Measurements from ENCODE around the gene EHD4.
A peak's percentile ranks its signal among the peaks of the same experiment; 100 is the strongest.

The EHD4 gene

DNA sequence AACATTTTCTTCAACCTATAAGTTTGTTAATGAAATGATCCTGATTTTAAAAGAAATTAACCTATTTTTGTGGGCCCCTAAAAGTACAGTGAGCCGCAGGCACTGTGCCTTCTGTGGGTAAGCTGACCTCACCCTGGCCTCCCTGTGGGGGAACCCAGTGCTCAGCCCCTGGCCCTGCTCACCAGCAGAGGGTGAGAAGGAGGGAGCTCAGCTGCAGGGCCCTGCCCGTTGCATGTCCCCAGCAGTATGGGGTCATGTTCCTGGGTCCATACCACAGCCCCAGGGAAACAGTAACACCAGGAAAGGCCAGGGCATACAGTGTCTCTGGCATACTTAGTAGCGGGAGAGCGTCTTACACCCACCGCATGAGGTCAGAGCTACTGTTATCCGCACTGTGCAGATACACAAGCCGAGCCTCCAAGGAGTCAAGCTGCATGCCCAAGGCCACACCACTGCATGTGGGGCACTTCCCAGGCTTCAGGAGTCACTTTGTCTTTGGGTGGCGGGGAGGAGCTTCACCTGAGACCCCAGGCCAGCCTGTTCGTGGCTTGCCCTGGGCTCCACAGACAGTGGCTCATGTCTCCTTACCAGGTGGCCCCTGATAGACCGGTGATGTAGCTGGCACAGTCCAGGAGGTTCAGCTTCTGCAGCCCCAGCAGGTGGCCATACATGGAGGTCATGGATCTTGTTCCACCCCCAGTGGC, 22.6 kb upstream of the EHD4 start:
- DNase-seq = no peak

DNA sequence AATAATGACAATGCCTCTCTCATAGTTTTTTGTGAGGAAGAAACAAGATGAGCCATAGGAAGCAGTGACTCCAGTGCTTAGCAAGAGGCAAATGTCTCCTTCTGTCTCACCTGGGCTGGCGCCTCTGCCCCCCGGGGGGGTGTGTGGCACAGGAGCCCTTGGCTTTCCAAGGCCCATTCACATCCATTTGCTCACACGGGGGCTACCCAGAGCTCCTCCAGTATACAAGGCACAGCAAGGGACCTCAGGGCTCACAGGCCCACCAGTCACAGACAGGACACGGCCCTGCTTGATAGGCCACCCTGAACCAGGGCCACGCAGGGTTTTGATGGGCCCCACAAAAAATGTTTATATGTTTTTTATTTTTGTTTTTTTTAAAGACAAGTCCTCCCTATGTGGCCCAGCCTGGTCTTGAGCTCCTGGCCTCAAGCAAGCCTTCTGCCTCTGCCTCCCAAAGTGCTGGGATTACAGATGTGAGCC, 21.9 kb upstream of the EHD4 start:
- DNase-seq = no peak

DNA sequence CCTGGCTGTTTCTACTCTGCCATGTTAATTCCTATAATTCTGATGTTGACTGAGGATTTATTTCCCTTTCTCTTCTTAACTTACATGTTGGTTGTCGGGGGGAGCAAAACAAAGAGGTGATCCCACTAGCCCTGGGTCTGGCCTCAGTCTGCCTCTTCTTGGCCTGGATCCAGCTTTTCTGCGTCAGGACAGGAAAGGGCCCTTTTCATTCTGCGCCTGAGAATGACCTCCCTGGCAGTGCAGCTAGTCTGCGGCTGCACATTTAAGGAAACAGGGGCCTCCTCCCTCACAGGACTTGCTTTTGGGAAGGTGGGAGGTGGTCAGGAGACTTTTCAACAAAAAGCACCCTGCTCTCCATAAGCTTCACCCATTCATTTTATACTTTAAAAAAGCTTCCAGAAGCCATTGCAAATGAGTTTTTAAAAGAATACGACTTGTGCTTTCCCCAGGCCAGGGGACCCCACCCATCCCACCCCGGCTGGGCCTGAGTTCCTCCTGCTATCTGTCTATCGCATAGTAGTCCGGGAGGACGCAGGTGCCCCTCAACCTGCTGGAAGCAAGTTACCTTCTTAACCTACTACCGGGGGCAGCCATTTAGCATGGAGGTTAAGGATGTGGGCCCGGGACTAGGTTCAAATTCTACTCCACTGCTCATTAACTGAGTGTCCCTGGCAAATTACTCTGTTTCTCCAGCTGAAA, 21.3 kb upstream of the EHD4 start:
- no peak for DNase-seq

DNA sequence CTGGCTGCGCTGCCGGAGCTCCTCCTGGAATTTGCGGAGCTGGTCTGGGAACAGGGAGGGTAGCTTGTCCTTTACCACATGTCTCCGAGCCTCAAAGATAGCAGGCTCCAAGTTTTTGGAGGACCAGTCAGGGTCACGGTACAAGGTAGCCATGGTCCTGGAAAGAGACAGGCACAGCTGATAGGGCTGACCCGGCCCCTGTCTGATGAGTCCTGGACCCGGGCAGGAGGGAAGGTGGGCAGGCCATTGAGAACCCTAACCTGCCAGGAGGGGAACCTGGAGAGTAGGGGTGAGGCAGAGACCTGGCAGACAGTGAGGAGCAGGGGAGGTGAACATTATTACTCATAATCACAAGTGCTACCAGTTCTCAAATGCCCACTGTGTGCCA, 20.4 kb upstream of the EHD4 start:
- DNase-seq = no peak

DNA sequence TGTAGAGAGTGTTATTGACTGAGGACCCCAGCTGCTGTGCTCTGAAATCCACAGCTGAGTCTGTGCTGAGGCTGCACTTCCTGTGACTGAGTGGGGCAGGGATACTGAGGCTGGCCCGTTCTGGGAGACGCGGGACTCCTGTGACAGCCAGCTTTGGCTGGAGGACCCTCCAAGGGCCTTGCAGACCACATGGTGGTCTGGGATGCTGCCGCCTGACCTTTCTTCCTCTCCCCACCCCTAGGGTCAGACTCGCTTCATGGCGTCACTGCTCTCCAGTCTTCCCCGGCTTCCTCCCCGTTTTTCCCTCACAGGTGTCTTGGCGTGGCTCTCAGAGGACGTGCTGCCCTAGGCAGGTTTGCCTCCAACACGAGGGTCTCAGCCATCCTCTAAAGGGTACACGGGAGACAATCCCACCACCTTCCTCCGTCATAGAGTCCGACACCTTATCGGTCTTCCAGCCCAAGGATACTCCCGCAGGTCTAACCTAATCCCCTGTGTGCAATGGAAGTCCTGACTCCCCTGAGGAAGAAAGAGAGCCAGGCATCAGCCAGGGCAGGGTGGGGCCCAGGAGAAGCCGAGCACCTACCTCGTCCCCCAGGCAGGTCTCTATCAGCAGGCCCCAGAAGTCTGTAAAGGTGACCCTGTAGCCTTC, 19.9 kb upstream of the EHD4 start:
- no peak for DNase-seq

DNA sequence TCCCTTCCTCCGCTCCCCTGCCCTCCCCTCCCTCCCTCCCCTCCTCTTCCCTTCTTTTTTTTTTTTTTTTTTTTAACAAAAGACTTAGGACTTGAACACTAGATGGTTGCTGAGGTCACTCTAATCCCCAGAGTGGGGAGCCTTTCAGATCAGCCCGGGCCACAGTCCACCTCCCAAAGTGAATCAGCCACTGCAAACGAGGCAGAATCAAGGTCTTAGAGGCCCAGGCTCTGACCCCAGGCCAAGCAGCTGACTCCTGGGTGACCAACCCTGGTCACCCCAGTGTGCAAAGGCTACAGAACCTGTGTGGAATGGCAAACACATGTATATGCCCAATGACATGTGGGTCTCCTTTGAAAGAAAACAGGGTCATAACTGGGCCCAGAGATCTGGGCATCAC, 18.3 kb upstream of the EHD4 start:
- DNase-seq = no peak

DNA sequence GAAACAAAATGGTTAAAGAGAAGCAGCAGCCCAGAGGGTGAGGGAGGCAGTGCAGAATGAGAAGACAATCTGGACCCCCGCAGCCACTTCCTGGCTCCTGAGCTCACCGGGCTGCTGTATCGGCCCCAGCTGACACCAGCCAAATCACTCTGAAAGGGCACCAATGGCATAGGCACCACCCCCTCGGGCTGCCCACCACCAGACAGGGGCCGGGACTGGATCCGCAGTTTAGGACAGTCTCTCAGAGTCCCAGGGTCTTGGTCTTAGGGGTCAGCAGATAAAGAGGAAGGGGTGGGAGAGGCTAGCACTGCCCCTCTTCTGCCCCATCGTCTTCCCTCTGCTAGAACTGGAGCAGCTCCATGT, 17.9 kb upstream of the EHD4 start:
- no peak for DNase-seq

DNA sequence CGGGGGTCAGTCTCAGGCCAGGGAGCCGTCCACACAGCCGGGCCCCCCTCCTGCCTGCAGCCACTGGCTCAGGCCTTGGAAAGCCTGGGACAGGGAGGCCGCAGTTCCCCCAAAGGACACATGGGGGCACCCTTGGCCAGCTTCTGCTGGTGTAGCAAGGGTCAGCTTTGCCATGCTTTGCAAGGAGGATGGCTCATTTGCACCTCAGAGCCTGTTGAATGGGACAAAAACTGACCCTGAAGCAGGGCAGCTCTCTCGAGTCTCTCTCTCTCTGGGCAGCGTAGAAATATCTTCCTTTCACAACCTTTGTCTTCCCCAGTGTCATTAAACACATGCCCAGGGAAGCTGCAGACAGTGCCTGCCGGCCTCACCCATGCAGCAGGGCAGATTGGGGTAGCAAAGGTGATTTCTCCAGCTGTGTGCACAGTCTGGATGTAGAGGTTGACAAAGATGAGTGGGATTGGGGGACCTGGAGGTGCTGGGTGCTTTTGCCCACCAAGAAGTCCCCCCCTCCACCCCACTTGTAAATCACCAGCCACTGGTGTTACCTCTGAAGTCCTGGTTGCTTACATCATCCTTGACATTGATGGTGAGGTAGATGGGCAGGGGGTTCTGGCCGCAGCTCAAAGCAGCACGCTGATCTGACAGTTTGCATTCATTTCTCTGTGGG, 17.4 kb upstream of the EHD4 start:
- peak; percentile 79 to 80 for DNase-seq

DNA sequence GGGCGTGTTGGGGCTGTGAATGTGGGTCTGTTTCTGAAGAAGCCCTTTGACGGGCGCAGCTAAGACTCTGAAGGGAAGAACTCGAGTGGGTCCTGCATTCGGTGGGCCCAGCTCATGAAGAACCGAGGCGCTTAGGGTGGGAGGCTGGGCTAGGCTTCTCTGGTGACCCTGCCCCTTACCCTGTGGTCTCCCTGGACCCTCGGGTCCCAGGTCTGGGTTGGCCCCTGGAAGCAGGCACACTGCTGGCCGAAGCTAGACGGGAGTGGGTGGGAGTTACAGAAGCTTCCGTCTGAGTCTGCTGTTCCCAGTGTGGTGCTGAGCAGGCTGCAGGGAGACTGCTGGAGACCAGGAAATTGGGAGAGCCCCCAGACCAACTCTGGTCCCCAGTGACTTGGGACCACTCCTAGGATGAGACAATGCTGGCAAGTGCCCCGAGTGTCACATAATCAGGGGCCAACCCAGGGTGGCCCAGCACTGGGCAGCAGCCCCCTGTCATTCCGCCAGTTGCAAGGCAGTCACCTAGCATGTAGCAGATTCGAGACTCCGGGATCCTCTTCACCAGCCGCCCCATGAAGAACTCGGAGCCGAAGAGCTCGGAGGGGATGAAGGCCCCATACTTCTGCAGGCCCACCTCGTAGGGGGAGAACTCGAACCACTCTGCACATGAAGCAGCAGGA, 16.7 kb upstream of the EHD4 start:
- no peak for DNase-seq

DNA sequence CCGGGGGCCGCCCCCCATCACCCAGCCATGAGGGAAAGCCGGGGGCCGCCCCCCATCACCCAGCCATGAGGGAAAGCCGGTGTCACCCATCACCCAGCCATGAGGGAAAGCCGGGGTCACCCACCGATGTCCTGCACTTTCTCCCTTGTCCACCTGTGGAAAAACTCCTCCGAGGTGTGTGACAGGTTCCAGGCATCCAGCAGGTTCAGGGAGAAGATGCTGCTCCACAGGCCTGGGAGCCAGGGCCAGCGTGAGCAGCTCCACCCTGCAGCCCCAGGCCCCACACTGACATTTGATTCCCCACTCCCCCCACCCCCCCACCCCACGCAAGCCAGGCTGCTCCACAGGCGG, 15.5 kb upstream of the EHD4 start:
- no peak for DNase-seq

DNA sequence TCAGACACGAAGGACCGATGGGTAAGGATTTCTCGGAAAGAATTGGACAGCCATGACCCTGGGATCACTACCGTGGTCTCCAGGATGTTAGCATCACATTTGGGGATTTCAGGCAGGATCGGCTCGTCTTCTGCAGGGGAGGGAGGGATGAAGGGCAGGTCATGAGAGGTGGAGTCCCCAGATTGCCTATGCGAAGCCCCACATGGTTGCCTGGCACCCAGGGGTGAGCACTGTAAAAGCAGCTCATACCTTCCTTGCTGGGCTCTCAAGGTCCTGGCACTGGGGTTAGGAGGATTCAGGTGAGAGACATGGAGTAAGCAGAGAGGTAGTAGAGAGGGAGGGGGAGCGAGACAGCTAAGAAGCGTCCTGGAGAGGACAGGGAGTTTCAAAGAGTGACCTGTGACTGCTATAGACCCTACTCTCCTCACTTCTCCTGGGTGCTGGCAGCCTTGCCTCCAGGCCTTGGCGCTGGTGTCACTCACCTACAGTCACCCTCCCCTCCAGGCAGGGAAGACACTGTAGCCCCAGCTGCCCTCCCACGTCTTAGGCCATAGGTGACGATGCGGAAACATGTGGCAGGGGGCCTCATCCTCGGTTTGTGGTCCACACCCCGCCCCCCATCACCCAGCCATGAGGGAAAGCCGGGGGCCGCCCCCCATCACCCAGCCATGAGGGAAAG, 15.0 kb upstream of the EHD4 start:
- DNase-seq = no peak

DNA sequence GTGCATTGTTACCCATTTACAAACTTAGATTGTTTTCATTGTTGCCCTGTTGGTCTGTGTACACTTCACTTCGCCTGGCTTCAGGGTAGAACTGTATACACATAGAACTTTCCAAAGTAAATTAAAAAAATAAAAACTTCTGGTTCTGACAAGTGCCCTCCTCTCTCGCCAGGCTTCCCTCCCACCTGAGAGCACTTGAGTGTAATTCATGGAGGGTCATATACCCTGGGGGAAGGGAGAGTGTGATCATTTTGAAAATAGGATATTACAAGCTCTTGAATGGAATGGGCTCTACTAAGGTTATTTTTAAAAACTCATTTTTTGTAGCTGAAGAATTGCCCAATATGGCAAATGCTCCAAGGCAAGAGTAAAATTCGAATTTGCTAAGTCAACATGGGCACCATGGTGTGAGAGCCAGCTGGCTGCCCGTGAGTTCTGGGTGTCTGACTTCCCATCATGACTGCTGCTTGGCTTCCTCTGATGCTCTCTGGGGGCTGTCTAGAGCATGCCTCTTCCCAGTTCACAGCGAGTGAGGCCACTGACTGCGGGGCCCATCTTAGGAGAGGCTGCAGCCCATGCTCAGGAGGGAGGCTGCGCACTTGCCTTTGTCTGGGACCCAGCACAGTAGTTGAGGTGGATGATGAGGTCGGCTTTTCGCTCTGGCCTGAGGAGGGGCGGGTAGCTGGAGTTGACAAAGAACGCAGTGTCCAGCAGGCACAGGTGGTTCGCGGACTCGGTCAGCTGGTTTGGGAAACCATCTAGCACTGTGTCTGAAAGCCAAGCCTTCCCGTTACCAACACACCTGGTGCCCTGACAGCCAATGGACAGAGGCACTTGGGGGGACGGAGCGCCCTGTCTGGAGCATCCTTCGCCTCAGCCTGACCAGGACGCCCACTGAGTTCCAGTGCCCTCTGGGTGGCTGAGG, 13.1 kb upstream of the EHD4 start:
- no peak for DNase-seq

DNA sequence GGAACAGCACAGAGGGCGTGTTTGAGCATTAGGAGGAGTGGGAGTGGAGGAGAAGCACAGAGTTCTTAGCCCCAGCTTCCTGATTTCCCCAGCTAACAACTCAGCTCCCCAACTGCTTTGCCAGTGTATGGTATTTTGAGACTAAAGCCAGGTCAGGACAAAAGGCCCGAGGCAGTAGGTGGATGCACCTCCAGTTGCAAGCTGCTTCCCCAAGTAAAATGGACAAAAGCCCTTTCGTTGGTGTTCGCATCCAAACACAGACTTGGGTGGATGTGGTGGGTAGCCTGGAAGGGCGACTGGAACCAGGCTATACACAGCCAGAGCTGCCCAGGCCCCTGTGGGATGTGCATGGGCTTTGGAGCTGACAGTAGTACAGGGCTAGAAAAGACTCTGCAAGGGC, 12.3 kb upstream of the EHD4 start:
- no peak for DNase-seq

DNA sequence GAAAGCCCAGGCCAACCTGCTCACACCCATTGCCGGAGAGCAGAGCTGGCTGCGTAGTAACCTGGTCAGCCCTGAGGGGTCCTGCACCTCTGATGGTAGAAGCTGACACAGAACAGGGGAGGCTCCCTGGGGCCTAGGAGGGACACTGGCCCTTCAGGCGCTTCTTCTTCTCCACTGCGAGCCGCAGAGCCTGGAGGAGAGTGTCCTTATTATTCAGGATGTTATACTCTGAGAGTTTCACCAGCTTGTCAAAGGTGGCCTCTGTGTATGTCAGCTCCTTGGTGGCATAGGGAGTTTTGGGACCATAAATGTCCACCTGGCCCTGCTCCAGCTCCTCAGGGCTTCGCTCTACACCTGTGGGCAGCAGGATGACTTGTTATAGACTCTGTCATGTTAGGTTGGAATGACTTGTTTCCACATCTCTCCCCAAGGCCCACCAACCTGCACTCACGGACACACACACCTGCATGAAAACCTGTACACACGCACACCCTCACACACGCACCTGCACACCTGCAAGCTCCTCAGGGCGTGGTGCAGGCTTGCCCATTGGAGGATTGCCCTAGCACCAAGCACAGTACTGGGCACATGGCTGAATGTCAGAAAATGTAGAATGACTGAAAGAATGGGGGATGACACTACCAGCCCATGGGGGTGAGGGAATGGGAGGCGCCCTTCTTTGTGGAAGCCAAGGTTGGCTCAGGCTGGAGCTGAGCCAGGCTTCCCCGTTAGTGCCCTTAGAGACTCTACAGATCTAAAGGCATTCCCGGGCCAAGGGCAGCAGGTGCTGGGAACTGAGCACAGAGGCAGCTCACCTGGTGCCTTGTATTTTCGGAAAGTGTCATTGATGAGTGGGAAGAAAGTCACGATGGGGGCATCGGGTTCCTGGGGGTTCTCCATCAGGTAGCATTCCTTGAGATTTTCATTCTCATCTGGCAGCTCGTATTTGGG, 11.5 kb upstream of the EHD4 start:
- DNase-seq = no peak

DNA sequence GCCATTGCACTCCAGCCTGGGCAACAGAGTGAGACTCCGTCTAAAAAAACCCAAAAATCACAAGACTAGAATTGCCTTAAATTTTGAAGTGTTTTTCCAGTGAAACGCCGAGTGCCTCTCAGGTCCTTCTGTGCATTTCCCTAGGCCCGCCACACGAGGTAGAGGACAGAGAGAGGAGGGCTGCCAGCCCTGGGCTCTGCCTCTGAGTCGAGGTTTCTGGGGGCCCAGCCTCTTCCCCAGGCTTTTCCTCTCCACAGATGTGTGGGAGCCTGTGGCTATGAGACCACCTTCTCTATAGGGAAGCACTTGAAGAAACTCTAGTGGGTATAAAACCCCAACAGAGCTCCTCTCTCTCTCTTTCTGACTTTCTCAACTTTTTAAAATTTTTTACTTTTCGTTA, 10.9 kb upstream of the EHD4 start:
- no peak for DNase-seq

DNA sequence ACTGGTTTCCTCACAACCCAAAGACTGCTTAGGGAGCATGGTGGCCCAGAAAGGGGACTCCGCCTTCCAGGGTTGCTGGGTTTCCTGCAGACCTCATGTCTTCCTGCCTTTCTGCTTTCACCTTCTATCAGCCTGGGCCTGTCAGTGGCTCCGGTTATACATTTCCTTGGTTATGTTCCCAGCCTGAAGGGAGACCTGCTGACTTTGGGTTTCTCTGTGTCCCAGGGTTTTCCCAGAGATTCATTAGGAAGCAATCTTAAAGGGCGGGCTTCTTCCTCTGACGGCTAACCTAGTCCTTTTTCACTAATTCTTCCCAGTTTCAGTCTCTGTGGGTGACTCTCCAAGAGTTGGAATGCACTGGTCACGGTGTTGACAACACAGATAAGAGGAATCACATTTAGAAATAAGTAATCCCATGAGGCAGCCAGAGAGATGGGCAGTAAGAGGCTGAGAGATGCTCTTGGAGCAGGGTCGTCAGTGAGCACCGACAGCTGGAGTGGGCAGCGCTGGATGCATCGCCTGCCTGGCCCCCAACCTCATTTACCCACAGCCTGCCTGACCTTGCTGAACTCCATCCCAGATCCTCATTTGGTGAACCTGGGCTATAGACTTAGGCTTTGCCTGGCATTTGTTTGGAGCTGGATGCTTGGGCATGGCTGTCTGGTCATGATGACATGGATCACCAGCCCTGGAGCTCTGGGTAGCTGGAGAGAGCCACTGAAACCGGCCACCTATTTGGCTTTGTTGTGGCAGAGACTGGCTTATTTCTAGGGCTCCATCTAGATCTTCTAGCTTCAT, 10.0 kb upstream of the EHD4 start:
- DNase-seq = no peak

DNA sequence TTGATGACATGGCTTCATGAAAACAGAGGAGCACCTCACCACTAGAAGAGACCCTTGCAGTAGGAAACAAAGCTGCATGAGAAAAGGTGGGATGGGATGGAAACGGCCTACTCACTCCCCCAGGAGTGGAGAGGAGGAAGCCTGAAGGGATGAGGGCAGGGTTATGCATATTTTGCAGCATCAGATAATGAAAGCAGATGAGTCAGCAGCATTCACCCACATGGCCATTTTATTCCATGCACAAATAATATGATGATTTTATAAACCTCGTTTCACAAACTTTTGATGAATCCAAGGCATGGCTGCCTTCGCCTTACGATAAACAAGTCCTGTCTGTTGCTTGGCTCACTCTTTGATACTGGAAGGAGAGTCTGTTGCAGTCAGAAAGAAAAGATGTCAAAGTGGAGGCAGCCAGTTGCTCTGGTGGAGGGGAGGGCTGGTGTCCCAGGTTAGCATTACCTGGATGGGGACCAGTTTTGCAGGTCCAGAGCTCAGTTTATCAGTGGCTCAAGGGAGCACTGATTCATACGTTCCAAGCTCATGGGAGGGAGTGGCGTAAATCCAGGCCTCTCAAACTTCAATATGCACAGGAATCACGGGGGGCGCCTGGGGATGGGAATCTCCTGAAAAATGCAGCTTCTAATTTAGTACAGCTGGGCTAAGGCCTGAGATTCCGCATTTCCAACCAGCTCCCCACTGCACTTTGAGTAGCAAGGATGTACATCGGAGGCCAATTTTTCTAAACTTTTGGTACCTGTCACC, 9.2 kb upstream of the EHD4 start:
- DNase-seq = no peak

DNA sequence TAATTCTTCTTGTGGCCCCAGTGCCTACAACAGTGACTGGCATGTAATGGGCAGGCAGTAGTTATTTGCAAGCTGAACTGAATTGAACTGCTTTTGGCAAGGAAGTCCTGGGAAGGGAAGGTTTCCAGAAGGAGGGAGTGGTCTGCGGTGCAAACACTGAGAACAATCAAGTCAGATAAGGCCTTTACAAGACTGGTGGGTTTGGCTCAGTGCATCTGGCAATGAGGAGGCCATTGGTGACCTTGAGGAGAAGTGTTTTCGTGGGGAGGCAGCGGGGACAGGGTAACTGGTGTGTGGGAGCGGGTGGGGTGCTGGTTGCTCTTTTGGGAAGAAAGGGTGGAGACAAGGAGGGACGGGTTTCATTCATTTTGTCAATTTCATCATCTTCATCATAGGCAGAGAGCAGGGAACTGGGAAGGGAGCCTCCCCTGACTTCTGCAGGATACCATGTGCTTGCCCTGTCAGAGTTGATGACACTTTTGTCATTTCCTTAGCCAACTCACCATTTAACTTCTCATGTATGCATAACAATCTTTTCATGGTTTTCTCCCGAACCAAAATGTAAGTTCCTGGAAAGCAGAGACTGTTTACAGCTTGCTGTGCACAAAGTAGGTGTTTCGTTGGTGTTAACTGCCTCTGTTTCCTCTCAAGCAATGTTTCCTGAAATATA, 8.4 kb upstream of the EHD4 start:
- DNase-seq = no peak
